Subcutaneous abdominal adipose tissue (tissue), 5 donors: Measurements from ENCODE around the gene PIGR.
"Not testable (repeated sequence)": the region's sequence is repeated elsewhere in the genome, so short reads cannot be mapped to it uniquely, and the experiment has no call there.

Source experiments
- H3K27ac ChIP-seq: one replicate; pipeline ENCODE4 v1.7.0; 2013; ENCODE audit warnings: low read depth, mild to moderate bottlenecking, inconsistent platforms, low read length, moderate library complexity
- H3K27me3 ChIP-seq, 5 donors: one replicate each; pipeline ENCODE4 v1.7.0; 2013; ENCODE audit warnings: low read length in 5 of 5, inconsistent platforms in 1 of 5; ENCODE audit not compliant: control insufficient read depth in 5 of 5, insufficient read depth in 4 of 5
- H3K36me3 ChIP-seq, 5 donors: one replicate each; pipeline ENCODE4 v1.7.0; 2013; ENCODE audit warnings: low read length in 5 of 5; ENCODE audit not compliant: control insufficient read depth in 5 of 5, insufficient read depth in 5 of 5
- H3K4me1 ChIP-seq, 5 donors: one replicate each; pipeline ENCODE4 v1.7.0; 2013; ENCODE audit warnings: low read length in 5 of 5, mild to moderate bottlenecking in 3 of 5, moderate library complexity in 1 of 5; ENCODE audit not compliant: control insufficient read depth in 5 of 5, insufficient read depth in 5 of 5
- H3K4me3 ChIP-seq, 5 donors: one replicate each; pipeline ENCODE4 v1.7.0; 2013; ENCODE audit warnings: low read length in 5 of 5, low read depth in 1 of 5
- H3K9ac ChIP-seq, 5 donors: one replicate each; pipeline ENCODE4 v1.7.0; 2013; ENCODE audit warnings: low read length in 5 of 5, mild to moderate bottlenecking in 4 of 5, moderate library complexity in 3 of 5
- H3K9me3 ChIP-seq, 5 donors: one replicate each; pipeline ENCODE4 v1.7.0; 2013; ENCODE audit warnings: low read length in 5 of 5; ENCODE audit not compliant: control insufficient read depth in 5 of 5
- donor health status: healthy.
- donor health status: healthy.
- donor health status: healthy.
- donor health status: healthy.
- donor health status: healthy.

PIGR gene

DNA sequence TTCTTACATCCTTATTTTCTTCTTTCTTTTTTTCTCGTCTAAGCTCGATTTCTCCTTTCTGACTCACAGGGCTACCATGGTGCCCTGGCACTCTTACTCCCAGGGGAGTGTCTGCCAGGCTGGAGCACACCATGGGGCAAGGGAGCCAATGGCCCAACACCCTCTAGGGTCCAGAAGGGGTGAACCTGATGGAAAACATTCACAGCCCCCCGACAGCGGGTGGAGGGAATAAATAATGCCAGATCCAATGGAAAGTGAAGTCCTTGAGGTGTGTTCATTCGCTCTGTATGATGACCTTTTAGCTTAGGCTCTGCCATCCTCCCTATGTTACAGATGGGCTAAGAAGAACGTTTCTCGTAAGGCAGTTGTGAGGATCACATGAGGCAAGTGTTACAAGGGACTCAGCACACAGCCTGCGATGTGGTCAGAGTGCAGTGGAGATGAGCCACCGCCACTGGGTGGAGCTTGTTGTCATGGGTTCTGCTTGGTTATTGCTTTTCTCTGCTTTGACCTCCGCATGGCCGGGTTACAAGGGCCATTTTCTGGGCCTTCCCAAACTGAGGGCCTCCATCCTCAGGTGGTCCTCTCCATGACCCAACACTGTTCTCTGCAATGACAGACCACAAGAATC lies 21.0 kb downstream of the PIGR start:
- no peaks in the 10 kb centered on the region for H3K27me3 ChIP-seq
- no peaks in the 10 kb centered on the region for H3K9me3 ChIP-seq
- H3K27ac ChIP-seq, result no peak overlapping the region
- peaks cover 0 to 50% (median 19%) of the 10 kb centered on the region in 5 donors for H3K4me1 ChIP-seq
- no peak overlapping the region for H3K9ac ChIP-seq
- no peaks in the 10 kb centered on the region for H3K36me3 ChIP-seq
- H3K4me3 ChIP-seq, result no peak overlapping the region

DNA sequence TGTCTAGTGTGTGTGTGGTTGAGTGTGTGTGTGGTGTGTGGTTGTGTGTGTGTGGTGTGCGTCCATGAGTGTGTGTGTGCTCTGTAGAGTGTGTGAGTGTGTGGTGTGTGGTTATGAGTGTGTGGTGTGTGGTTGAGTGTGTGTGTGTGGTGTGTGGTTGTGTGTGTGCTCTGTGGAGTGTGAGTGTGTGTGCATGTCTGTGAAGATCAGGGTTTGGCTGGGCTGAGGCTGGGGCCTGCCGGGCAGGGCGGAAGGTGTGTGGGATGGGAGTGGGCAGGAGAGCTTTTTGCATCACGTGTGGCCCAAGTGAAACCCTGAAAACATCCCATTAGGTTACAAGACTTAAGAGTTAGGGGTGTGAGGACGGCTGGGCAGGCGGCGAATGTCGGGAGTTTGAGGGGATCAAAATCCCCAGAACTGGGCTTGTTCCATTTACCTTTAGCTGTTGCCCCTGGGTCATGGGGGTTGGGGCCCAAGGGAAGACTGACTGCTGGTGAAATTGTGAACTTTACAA lies 21.6 kb downstream of the PIGR start:
- Histone ChIP-seq H3K4me1 (peaks cover 0 to 44% (median 19%) of the 10 kb centered on the region in 5 donors), H3K9me3 (no peaks in the 10 kb centered on the region), H3K9ac (no peak overlapping the region), H3K4me3 (no peak overlapping the region), H3K27me3 (no peaks in the 10 kb centered on the region), H3K27ac (no peak overlapping the region), H3K36me3 (no peaks in the 10 kb centered on the region)

DNA sequence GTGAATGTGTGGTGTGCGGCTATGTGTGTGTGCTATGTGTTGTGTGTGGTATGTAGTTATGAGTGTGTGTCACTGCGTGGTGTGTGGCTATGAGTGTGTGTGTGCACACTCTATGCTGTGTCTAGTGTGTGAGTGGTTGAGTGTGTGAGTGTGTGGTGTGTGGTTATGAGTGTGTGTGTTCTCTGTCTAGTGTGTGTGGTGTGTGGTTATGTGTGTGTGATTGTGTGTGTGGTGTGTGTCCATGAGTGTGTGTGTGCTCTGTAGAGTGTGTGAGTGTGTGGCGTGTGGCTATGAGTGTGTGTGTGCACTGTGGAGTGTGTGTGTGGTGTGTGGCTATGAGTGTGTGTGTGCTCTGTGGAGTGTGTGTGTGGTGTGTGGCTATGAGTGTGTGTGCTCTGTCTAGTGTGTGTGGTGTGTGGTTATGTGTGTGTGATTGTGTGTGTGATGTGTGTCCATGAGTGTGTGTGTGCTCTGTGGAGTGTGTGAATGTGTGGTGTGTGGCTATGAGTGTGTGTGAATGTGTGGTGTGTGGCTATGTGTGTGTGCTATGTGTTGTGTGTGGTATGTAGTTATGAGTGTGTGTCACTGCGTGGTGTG lies 22.2 kb downstream of the PIGR start:
- not testable (repeated sequence) for H3K27ac ChIP-seq, H3K4me3 ChIP-seq, H3K36me3 ChIP-seq, H3K27me3 ChIP-seq, H3K9ac ChIP-seq, H3K9me3 ChIP-seq
- peaks cover 0 to 44% (median 19%) of the 10 kb centered on the region in 5 donors for H3K4me1 ChIP-seq

DNA sequence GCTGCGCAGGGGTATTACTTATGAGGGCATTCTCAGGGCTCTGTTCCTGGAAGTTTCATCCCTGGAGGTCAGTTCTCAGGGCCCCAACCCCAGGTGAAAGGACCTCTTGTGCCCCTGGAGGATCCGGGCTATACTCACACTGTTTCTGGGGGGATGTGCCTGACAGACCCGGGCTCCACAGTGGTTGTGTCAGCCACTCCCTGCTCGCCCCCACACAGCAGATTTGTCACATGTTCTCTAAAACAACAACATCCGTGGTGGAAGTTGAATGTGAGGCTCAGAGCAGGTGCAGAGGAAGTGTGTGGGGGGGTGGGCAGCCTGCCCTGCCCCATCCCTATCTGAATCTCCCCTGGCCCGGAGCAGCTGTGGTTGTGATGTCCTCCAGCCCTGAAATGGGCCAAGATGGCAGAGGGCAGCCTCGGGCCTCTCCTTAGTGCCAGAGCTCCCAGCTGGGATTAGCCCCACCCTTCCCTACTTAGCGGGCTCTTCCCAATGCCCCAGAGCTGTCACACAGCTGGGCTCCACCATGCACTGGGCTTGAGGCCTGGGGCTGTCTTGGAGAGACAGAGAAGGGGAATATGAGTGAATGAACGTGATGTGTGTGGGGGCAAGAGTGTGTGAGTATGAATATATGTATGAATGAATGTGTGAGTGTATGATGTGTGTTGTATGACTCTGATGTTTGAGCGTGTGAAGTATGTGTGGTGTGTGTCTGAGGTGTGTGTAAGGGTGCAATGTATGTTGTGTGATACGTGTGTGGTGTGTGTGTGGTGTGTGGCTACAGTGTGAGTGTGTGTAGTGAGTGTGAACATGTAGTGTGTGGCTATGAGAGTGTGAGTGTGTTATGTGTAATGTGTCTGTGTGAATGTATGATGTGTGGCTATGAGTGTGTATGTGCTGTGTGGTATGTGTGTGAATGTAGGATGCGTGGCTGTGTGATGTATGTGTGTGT lies 23.0 kb downstream of the PIGR start:
- Histone ChIP-seq H3K27me3 (no peaks in the 10 kb centered on the region), H3K9me3 (no peaks in the 10 kb centered on the region), H3K9ac (no peak overlapping the region), H3K27ac (no peak overlapping the region), H3K36me3 (no peaks in the 10 kb centered on the region), H3K4me1 (peaks cover 0 to 44% (median 19%) of the 10 kb centered on the region in 5 donors), H3K4me3 (no peak overlapping the region)

DNA sequence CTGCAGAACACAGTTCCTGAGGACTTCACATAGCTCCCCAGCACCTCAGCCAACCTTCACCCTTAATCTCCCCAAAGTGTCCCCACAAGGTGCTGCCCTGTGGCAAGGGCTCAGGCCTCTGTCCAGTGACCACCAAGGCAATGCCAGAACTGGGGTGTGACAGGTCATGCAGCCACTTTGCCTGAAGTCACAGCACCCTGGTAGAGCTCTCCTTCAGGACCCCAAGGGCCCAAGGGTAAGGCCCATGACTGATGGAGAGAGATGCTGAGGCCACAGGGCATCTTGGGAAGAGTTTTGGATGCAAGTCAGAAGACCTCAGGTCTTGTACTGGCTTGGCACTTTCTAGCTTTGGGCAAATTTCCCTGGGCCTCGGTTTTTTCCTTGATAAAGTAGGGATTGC lies 23.7 kb downstream of the PIGR start:
- no peak overlapping the region for H3K27ac ChIP-seq

DNA sequence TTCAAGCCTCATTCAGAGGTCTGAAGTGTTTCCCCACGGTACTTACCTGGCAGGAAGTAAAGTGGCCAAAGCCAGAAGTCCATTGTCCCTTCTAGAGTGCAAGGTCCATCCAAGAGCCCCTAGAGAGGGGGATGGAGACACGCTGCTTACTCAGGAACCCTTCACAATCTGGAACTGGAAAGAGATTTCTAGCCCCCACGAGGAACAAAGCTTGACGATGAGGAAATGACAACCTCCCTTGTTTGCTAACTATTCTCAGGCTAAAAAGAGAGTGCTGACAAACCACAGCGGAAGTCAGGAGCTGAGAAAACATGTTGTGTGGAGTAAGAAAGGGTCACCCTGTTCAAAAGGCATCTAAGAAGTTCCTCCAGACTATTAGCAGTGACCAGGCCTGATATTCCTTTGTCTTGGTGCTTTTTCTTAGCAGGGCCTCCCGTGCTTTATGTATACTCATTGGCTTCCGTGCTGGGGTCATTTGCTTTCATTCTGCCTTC lies 24.4 kb downstream of the PIGR start, which contains the start of gene FCMR:
TSS of gene FCMR (minus strand) at position 170 of the 494 bp plus-strand sequence. CDS start at position 83, 87 bp downstream.
- peak within 1 kb of the TSS in 2 of 5 donors; percentile 4 to 8 for H3K4me3 ChIP-seq

More for the DNA sequence above, 23.7 kb downstream of the PIGR start:
- Histone ChIP-seq H3K9me3 (no peaks in the 10 kb centered on the region), H3K36me3 (no peaks in the 10 kb centered on the region), H3K9ac (no peak overlapping the region), H3K4me1 (peaks cover 0 to 44% (median 19%) of the 10 kb centered on the region in 5 donors), H3K27me3 (peaks cover 0 to 2% (median 0%) of the 10 kb centered on the region in 5 donors), H3K4me3 (no peak overlapping the region)

DNA sequence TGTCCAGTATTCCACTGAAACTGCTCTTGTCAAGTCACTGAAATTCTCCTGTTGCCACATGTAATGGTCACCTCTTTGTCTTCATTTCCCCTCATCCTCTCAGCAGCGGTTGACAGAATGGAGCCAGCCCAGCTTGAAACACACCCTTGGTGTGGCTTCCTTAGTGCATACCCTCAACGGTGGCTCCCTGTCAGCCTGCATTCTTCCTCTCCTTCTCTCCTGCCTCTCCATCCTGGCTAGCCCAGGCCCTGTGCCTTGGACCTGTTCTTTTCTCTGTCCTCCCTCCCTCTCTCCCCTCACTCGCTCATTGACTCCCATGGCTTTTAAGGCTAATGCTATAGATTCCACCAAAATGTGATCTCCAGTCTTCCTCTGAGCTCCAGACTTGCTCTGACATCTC lies 28.2 kb downstream of the PIGR start:
- H3K4me1 ChIP-seq, result peaks cover 0 to 20% (median 8%) of the 10 kb centered on the region in 5 donors
- H3K36me3 ChIP-seq, result no peaks in the 10 kb centered on the region
- H3K27me3 ChIP-seq, result peaks cover 0 to 6% (median 2%) of the 10 kb centered on the region in 5 donors
- H3K9me3 ChIP-seq, result no peaks in the 10 kb centered on the region
- H3K4me3 ChIP-seq, result no peak overlapping the region
- no peak overlapping the region for H3K27ac ChIP-seq
- H3K9ac ChIP-seq, result no peak overlapping the region

More for the DNA sequence above, 24.4 kb downstream of the PIGR start, which contains the start of gene FCMR:
- Histone ChIP-seq H3K27ac (no peak within 1 kb of the TSS), H3K36me3 (no peaks in the 10 kb centered on the region), H3K9me3 (no peaks in the 10 kb centered on the region), H3K4me1 (peaks cover 0 to 44% (median 19%) of the 10 kb centered on the region in 5 donors), H3K9ac (no peak within 1 kb of the TSS), H3K27me3 (peaks cover 0 to 2% (median 0%) of the 10 kb centered on the region in 5 donors)

DNA sequence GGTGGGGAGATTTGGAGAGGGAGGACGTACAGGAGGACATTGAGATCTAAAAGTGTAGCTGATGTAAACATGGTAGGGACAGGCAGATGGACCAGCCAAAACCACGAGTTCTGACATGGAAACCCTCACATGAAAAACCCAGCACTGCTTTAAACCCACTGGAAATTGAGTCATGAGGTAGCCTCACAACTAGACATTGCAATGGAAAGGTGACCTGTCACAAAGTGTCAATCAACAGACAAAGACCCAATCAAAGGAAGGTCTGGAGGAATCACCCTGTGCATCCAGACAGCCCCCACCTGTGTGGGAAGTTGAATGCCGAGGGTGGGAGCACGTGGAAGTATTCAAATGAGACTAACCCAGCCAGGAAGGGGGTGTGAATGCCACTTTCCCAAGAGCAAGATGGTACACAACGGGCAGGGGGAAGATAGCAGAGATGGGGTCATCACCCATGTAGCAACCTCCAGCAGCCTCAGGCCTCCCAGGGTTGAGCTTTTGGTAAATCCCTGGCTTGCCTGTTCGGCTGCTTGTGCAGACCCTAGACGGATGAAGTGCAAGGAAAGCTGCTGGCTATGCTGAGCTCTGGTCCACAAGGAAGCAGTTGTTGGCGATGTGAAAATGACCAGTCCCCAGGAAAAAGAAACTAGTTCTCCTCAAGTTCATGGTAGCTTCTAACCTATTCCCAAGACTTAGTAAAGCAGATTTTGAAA lies 30.1 kb downstream of the PIGR start:
- H3K27ac ChIP-seq, result no peak overlapping the region
- no peak overlapping the region for H3K9ac ChIP-seq
- peaks cover 0 to 6% (median 0%) of the 10 kb centered on the region in 5 donors for H3K4me1 ChIP-seq
- H3K9me3 ChIP-seq, result no peaks in the 10 kb centered on the region
- peaks cover 0 to 8% (median 5%) of the 10 kb centered on the region in 5 donors for H3K27me3 ChIP-seq
- H3K4me3 ChIP-seq, result no peak overlapping the region
- H3K36me3 ChIP-seq, result no peaks in the 10 kb centered on the region

DNA sequence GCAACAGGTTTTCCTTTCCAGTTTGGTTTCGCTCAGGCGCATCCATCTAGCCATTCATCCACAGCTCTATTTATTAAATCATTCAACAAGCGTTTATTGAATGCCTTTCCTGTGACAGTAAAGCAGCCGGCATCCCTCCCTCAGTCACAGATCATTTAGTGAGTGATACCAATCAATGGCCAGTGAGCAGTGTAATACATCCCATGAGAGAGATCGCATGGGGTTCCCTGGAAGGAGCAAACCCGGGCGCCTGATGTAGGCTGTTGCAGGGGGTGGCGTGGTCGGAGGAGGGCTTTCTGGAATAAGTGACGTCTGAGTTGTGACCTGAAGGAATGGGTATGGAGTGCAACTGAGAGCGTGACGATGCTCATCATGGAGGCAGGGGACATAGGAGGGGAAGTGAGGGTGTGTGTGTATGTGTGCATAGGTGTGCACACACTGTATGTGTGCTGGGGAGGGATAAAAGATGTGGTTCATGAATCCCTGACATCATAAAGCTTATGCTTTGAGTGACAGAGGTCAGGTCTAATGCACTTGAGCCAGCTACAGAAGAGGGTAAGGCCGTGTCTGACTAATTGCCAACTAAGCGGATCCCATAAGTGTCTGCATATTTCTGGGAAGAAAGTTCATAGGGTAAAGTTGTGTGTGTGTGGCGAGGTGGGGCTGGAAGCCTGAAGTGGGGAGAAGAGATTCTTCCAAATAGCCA lies 31.1 kb downstream of the PIGR start:
- Histone ChIP-seq H3K4me3 (no peak overlapping the region), H3K27me3 (peaks cover 0 to 9% (median 6%) of the 10 kb centered on the region in 5 donors), H3K4me1 (peaks cover 0 to 5% (median 0%) of the 10 kb centered on the region in 5 donors), H3K36me3 (no peaks in the 10 kb centered on the region), H3K9me3 (no peaks in the 10 kb centered on the region), H3K9ac (no peak overlapping the region), H3K27ac (no peak overlapping the region)
